ENCODE results near the gene RUSC1.

RUSC1 gene

DNA sequence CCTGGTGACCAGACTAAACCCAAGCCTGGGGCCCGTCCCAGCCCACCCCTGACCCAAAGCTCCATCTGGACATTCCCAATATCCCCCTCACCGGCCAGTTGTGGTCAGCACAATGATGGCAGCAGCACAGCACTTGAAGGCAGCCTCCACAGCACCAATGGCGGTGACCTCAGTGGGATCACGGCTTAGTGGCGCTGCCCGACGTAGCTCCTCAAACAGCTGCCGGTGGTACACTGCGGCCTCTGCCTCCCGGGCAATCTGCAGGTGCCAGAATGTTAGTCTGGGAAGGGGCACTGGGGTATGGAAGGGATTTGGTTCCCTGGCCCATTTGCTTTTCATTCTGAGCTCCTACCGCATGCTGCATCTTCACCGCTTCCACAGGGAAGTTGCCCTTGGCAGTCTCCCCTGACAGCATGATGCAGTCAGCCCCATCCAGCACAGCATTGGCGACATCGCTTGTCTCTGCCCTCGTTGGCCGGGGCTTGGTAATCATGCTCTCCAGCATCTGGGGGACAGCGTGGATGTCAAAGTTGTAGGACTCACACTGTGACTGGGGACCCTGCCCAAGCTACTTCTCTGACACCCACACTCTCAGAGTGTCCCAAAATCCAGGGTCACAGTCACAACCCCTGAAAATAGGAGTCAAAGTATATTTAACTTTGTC is 27.5 kb upstream of the RUSC1 start:
- TF ChIP-seq CTCF (IDR thresholded peaks at IDR 0.05) = no peak

- TF ChIP-seq CTCF (IDR thresholded peaks at IDR 0.05) = no peak
These were observed 26.0 kb upstream of the RUSC1 start for GRCh38 chr1:155294520-155295182.

GRCh38 chr1:155295183-155295941 is 25.3 kb upstream of the RUSC1 start:
- no peak for TF ChIP-seq CTCF (IDR thresholded peaks at IDR 0.05)

DNA sequence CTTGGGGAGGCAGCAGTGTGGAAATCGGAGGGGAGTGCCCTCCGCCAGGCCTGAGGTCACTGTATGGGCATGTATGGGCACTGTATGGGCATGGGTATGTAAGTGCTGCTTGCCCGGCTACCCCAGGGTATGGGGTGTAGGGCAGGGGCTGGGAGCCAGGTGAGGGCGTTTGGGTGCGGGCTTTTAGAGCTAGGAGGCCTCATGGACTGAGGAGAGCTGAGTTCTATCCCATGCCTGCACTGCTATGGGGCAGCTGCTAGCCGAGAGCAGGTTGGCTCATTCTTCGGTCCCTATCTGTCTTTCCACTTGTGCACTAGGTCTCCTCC is 24.8 kb upstream of the RUSC1 start:
- no peak for TF ChIP-seq CTCF (IDR thresholded peaks at IDR 0.05)

GRCh38 chr1:155296661-155297060 is 24.0 kb upstream of the RUSC1 start:
- no peak for TF ChIP-seq CTCF (IDR thresholded peaks at IDR 0.05)

DNA sequence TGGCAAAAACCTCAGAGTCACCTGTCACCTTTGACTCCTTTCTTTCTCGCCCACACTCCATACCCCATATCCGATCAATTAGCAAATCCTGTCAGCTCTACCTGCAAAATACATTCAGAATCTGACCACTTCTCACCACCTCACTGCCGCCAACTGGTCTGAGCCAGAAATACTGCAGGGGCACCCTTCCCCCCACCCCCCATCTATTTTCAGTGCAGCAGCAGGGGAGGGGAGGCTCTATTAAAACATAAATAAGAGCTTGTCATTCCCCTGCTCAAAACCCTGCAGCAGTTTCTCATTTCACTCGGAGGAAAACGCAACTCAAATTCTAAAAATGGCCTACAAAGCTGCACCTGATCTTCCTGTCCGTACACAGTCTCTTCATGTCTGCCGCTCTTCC is 23.3 kb upstream of the RUSC1 start:
- TF ChIP-seq CTCF (IDR thresholded peaks at IDR 0.05) = no peak

- no peak for TF ChIP-seq CTCF (IDR thresholded peaks at IDR 0.05)
These were observed 20.7 kb upstream of the RUSC1 start for GRCh38 chr1:155300024-155300423.
